HG03196 (cell line): ENCODE measurements around the gene BTNL8.

Source experiments
- ATAC-seq: cut with Tn5 transposase; IDR thresholded peaks from one replicate; pipeline ENCODE4 v1.9.1; 2021; ENCODE audit not compliant: unreplicated experiment

Gene BTNL8

GRCh38 chr5:180950291-180950949 is 51.5 kb downstream of the BTNL8 start:
- ATAC-seq, result no peak

DNA sequence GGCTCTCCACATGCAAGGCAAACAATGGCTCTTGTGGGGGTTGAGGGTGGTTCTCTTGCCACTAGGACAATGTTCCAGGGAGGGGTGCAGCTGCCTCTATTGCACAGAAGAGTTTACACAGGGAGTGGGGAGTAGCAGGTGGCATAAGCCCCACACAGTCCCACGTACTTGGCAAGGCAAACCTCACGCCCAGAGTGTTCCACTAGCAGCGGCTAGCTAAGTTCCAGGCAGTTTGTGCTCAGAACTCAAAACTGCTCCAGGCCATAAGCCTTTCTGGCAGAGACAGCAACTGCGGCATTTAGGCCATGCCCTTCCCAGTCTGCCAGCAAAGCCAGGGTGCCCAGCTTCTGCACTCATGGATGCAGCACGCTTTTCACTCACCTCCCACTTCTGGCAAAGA is 60.7 kb downstream of the BTNL8 start:
- no peak for ATAC-seq

GRCh38 chr5:180960209-180960608 is 61.2 kb downstream of the BTNL8 start:
- ATAC-seq, result no peak

- no peak for ATAC-seq
Observed at GRCh38 chr5:180969406-180969805, 70.4 kb downstream of the BTNL8 start.

DNA sequence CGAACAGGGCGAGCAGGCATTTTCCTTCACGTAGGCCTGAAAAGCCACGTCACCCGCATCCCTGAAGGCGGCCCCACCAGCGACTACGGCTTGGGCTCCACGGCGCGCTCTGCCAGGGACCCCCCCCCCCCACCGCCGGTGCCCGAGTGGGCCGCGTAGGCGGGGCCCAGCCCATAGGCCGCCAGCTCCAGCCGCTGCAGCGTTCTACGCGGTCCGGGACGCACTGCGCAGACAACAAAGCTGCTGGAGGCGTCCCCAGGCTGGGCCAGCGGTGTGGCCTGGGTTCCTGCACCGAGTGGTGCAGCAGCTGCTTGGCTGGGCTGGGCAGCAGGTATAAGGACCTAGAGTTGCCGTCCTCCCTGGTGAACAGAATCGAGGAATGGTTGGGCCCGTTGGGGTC is 71.4 kb downstream of the BTNL8 start:
- ATAC-seq, result no peak

GRCh38 chr5:180970875-180971274 is 71.9 kb downstream of the BTNL8 start:
- no peak for ATAC-seq

GRCh38 chr5:180974612-180975315 is 75.8 kb downstream of the BTNL8 start:
- peak; percentile 34 for ATAC-seq

DNA sequence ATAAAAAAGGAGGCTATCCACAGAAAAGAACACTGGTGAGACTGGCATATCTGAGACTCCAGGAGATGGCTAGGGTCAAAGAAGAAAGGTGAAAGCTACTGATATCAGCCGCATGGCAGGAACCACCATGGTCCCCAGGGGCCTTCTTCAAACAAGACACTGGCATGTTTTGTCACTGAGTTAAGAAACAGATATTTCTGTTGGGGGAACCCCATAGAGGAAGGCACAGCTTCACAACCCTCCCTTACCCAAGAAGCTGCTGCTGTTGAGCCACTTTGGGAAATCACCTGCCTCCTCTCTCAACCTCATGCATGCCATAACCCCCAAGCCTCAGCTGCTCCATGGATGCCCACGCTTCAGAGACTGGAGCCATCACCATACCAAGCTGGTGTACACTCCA is 76.4 kb downstream of the BTNL8 start:
- ATAC-seq, result peak; percentile 98

DNA sequence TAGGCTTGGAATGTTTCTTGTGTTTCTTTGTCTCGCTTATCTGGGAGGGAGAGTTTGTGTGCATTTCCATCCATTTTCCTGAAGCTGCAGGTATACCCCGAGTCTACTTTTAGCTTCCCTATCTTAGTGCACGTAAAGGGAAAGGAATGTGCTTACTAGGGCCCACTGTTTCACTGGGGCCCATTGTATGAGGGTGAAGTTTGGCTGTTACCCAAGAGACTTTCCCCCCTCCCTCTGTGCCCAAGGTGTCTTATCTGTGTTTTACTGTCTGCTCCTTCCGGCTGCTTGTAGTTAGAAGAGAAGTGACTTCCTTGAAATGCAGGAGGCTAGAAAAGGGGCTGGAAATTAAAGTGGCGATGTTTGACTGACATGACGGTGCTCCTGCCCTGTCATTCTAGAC is 77.6 kb downstream of the BTNL8 start:
- no peak for ATAC-seq

DNA sequence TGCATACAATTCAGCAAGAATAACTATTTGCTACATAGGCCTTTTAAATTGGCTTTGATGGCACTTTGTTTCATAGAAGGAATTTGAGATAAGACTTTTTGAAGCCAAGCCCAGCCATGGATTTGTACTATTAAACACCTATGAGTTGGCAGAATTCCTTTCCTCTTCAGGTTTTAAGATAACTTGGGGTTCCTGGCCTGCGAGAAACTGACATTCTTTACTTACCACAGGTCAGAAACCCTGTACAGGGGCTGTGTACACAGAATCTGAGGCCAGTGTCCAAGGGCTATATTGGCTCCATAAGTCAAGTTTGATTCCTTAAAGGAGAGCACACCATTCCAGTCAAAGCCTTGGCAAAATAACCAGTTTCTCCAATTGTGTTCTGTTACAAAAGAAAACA is 78.9 kb downstream of the BTNL8 start:
- ATAC-seq, result no peak

GRCh38 chr5:180982008-180982741 is 83.2 kb downstream of the BTNL8 start:
- ATAC-seq, result no peak

GRCh38 chr5:180988016-180988415 is 89.1 kb downstream of the BTNL8 start:
- ATAC-seq, result no peak

DNA sequence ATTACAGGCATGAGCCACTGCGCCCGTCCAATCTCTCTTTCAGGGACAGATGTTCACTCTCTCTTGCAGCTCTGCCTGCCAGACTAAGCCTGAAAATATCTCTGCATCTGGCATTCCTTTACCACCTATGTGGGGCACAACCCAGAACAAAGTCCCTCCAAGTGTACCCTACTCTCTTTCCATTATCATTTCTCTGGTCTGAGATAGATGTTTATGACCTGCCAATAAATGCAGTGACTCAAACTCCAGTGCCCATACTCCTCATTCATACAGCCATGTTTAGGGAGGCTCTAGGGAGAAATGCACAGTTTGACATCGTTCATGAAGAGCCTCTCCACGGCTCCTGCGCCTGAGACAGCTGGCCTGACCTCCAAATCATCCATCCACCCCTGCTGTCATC is 89.6 kb downstream of the BTNL8 start, which contains the start of gene BTNL3:
TSS of gene BTNL3 (plus strand) at position 255 of the 400 bp plus-strand sequence. CDS start 183 bp downstream, outside the sequence.
- ATAC-seq, result no peak

DNA sequence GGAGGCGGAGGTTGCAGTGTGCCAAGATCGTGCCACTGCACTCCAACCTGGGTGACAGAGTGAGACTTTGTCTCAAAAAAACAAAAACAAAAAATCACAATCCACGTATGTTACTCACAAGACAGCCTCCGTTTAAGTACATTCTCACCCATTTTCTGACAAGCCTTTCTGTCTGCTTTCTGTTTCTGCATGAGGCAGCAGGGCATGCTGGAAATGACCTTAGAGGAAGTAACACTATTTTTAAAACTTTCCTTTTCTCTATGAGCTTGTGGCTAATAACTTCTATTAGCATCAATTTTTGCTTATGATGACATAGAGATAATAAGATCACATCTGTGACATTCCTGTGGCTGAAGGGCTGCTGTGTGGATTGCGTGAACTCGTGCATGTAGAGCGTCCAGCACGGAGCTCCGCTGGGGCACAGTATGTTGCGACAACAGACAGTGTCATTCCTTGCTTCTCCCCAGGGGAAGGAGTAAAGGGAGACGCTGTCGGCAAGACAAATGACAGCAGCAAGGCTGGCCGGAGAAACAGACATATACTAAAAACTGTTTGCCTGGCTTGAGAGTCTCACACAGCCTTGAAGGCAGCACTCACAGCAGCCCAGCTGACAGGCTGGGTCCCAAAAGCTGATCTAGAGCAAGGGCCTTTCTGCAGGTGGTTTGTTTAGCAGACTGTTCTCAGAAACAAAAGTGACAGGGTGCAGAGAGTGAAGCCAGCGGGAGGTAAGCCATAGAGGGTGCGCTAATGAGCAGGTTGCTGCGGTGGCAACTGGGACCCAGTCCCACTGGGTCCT is 91.3 kb downstream of the BTNL8 start:
- no peak for ATAC-seq

- ATAC-seq, result no peak
Observed at GRCh38 chr5:180990882-180991242, 91.9 kb downstream of the BTNL8 start.
